Prostate gland (tissue), 2 donors: Measurements from ENCODE around the gene PRICKLE2. TPM values are rescaled to one million over a fixed set of nuclear protein-coding genes. Genes with fewer than 3 reads are reported as not detected.
A peak's percentile ranks its signal among the peaks of the same experiment; 100 is the strongest.

Source experiments
- DNase-seq: peaks from one replicate; pipeline ENCODE4 v3.0.0-alpha.2; 2019; ENCODE audit warnings: low spot score
- H3K27ac ChIP-seq, 2 donors: fragments of 200-600 bp; sonication (generic); 2 replicates each; pipeline ENCODE4 v1.5.1; 2017 to 2019
- H3K27me3 ChIP-seq: fragments of 200-600 bp; sonication (generic); replicated peaks from 2 replicates; pipeline ENCODE4 v1.5.1; 2019; ENCODE audit not compliant: insufficient read depth
- H3K36me3 ChIP-seq, 2 donors: fragments of 200-600 bp; sonication (generic); 1 replicate in 1 of 2; 2 replicates in 1 of 2; pipeline versions ENCODE4 v1.5.1 to v1.8.1; 2017 to 2019
- H3K4me1 ChIP-seq: fragments of 200-600 bp; sonication (generic); replicated peaks from 2 replicates; pipeline ENCODE4 v1.5.1; 2019
- H3K4me3 ChIP-seq, 2 donors: fragments of 200-600 bp; sonication (generic); 2 replicates each; pipeline ENCODE4 v1.5.1; 2017 to 2019
- H3K9me3 ChIP-seq: fragments of 200-600 bp; sonication (generic); 2 replicates; pipeline ENCODE4 v1.5.1; 2017
- CTCF ChIP-seq, 4 experiments: fragments of 200-600 bp in 2 of 4; fragments of 450-650 bp in 2 of 4; sonication (generic) in 2 of 4; IDR thresholded peaks; 1 replicate in 3 of 4; 2 replicates in 1 of 4; pipeline ENCODE4 v1.5.1; 2016 to 2019; ENCODE audit warnings: antibody characterized with exemption in 4 of 4, mild to moderate bottlenecking in 2 of 4, moderate library complexity in 2 of 4
- POLR2A ChIP-seq: fragments of 450-650 bp; IDR thresholded peaks from one replicate; pipeline ENCODE4 v1.6.1; 2016; ENCODE audit warnings: antibody characterized with exemption, mild to moderate bottlenecking
- POLR2AphosphoS5 ChIP-seq: sonication (generic); formaldehyde crosslinking; IDR thresholded peaks from one replicate; pipeline ENCODE4 v1.6.1; 2017; ENCODE audit warnings: antibody characterized with exemption
- WGBS: methylation state at CpG from one replicate; pipeline ENCODE4 v1.1.5; 2018; 5-methylcytosine and 5-hydroxymethylcytosine counted together
- intact Hi-C: fragments of 100-400 bp; cut with DNase I; formaldehyde crosslinking; loops from one replicate; pipeline ENCODE4 v1.14.2; 2022
- total RNA-seq, 2 donors: library from RNA; depleted of rRNA; stranded (reverse); fragments of >200 nt; gene quantifications; one replicate each; pipeline ENCODE4 v1.1.0, GENCODE V29; 2016

The PRICKLE2 gene
- total RNA-seq, 2 donors from 2014 or later: 11.9 to 21.0 TPM

GRCh38 chr3:64223791-64224745, 1.2 kb downstream of the PRICKLE2 start:
- TF ChIP-seq CTCF (IDR thresholded peaks at IDR 0.05): no peak
- TF ChIP-seq POLR2AphosphoS5: no peak
- no peak for TF ChIP-seq POLR2A
- H3K4me3 ChIP-seq: no peak overlapping the region
- no peak overlapping the region for H3K27ac ChIP-seq
- intact Hi-C loops: loop anchor here (5.0 kb wide), 1 partner anchor 43 kb away; no protein-coding TSS in a partner anchor
- H3K9me3 ChIP-seq: no peaks in the 10 kb centered on the region
- H3K36me3 ChIP-seq: no peaks in the 10 kb centered on the region
- 88% methylated on average over 9 of the region's 9 CpGs for WGBS
- H3K27me3 ChIP-seq: no peaks in the 10 kb centered on the region
- no peak for DNase-seq
- no peaks in the 10 kb centered on the region for H3K4me1 ChIP-seq

GRCh38 chr3:64222501-64223111, 2.7 kb downstream of the PRICKLE2 start:
- no peak overlapping the region for H3K27ac ChIP-seq
- H3K9me3 ChIP-seq: no peaks in the 10 kb centered on the region
- TF ChIP-seq POLR2A: no peak
- no peak for TF ChIP-seq CTCF (IDR thresholded peaks at IDR 0.05)
- TF ChIP-seq POLR2AphosphoS5: no peak
- DNase-seq: no peak
- intact Hi-C loops: loop anchor here (5.0 kb wide), 1 partner anchor 45 kb away; no protein-coding TSS in a partner anchor
- H3K36me3 ChIP-seq: no peaks in the 10 kb centered on the region
- no peaks in the 10 kb centered on the region for H3K4me1 ChIP-seq
- H3K4me3 ChIP-seq: no peak overlapping the region
- H3K27me3 ChIP-seq: no peaks in the 10 kb centered on the region
- WGBS: 89% methylated on average over 3 of the region's 3 CpGs

- Histone ChIP-seq H3K4me1 (no peaks in the 10 kb centered on the region), H3K36me3 (no peaks in the 10 kb centered on the region), H3K4me3 (no peak overlapping the region), H3K9me3 (no peaks in the 10 kb centered on the region), H3K27me3 (no peaks in the 10 kb centered on the region), H3K27ac (no peak overlapping the region)
- intact Hi-C loops: loop anchor here (5.0 kb wide), 1 partner anchor 46 kb away; no protein-coding TSS in a partner anchor
- DNase-seq: no peak
- WGBS: 85% methylated on average over 6 of the region's 6 CpGs
- TF ChIP-seq POLR2AphosphoS5: no peak
- TF ChIP-seq CTCF (IDR thresholded peaks at IDR 0.05): no peak
- no peak for TF ChIP-seq POLR2A
Measured at GRCh38 chr3:64221571-64222257, 3.6 kb downstream of the PRICKLE2 start.

GRCh38 chr3:64220161-64220914, 4.9 kb downstream of the PRICKLE2 start:
- H3K27ac ChIP-seq: peak overlapping the region in 1 of 2 donors; percentile 18
- H3K4me1 ChIP-seq: no peaks in the 10 kb centered on the region
- H3K27me3 ChIP-seq: no peaks in the 10 kb centered on the region
- no peaks in the 10 kb centered on the region for H3K36me3 ChIP-seq
- H3K9me3 ChIP-seq: no peaks in the 10 kb centered on the region
- no peak for DNase-seq
- no peak overlapping the region for H3K4me3 ChIP-seq
- TF ChIP-seq POLR2A (no peak), CTCF (IDR thresholded peaks at IDR 0.05) (no peak)
- intact Hi-C loops: loop anchor here (5.0 kb wide), 1 partner anchor 47 kb away; no protein-coding TSS in a partner anchor
- WGBS: 41% methylated on average over 8 of the region's 8 CpGs
